Prostate gland (tissue), 2 donors: ENCODE measurements around the gene WRNIP1.

Experiments
- POLR2A ChIP-seq: fragments of 450-650 bp; IDR thresholded peaks from one replicate; pipeline ENCODE4 v1.6.1; 2016; ENCODE audit warnings: antibody characterized with exemption, mild to moderate bottlenecking
- POLR2AphosphoS5 ChIP-seq: sonication (generic); formaldehyde crosslinking; IDR thresholded peaks from one replicate; pipeline ENCODE4 v1.6.1; 2017; ENCODE audit warnings: antibody characterized with exemption
- TF ChIP-seq, protein P1 (sequence below), 4 experiments: fragments of 200-600 bp in 2 of 4; fragments of 450-650 bp in 2 of 4; sonication (generic) in 2 of 4; IDR thresholded peaks; 1 replicate in 3 of 4; 2 replicates in 1 of 4; pipeline ENCODE4 v1.5.1; 2016 to 2019; ENCODE audit warnings: antibody characterized with exemption in 4 of 4, mild to moderate bottlenecking in 2 of 4, moderate library complexity in 2 of 4

GRCh38 chr6:2810092-2810671 is 45.0 kb downstream of the WRNIP1 start:
- no peak for TF ChIP-seq POLR2A
- TF ChIP-seq, protein P1, sequence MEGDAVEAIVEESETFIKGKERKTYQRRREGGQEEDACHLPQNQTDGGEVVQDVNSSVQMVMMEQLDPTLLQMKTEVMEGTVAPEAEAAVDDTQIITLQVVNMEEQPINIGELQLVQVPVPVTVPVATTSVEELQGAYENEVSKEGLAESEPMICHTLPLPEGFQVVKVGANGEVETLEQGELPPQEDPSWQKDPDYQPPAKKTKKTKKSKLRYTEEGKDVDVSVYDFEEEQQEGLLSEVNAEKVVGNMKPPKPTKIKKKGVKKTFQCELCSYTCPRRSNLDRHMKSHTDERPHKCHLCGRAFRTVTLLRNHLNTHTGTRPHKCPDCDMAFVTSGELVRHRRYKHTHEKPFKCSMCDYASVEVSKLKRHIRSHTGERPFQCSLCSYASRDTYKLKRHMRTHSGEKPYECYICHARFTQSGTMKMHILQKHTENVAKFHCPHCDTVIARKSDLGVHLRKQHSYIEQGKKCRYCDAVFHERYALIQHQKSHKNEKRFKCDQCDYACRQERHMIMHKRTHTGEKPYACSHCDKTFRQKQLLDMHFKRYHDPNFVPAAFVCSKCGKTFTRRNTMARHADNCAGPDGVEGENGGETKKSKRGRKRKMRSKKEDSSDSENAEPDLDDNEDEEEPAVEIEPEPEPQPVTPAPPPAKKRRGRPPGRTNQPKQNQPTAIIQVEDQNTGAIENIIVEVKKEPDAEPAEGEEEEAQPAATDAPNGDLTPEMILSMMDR (IDR thresholded peaks at IDR 0.05) = no peak
- no peak for TF ChIP-seq POLR2AphosphoS5
